HepG2 (cell line): ENCODE data around the gene ZNF217. TPM values are rescaled to one million over a fixed set of nuclear protein-coding genes. Genes with fewer than 3 reads are reported as not detected.
A peak's percentile ranks its signal among the peaks of the same experiment; 100 is the strongest.
"Not testable (repeated sequence)": the region's sequence is repeated elsewhere in the genome, so short reads cannot be mapped to it uniquely, and the experiment has no call there.

ENCODE experiments used
- ATAC-seq: fragments of 200-7000 bp; cut with Tn5 transposase; 3 replicates; pipeline ENCODE4 v1.9.1; 2020; ENCODE audit warnings: mild to moderate bottlenecking, moderate library complexity
- Bru-seq: library from RNA; stranded (reverse); fragments of 400-500 nt; gene quantifications from one replicate; lab custom pipeline; 2021; lab: Mats Ljungman, UMichigan
- BruChase-seq, 2 experiments: library from RNA; stranded (reverse); fragments of 400-500 nt; gene quantifications; one replicate each; lab custom pipeline; 2021; lab: Mats Ljungman, UMichigan
- BruUV-seq: library from RNA; stranded (reverse); fragments of 400-500 nt; replicated peaks from 2 replicates; lab custom pipeline; 2021; lab: Mats Ljungman, UMichigan
- CTCF ChIA-PET: fragments of 300-600 bp; formaldehyde crosslinking; extraction: SDS; loops from one replicate; lab custom pipeline; 2021; ENCODE audit warnings: low total read pairs, inconsistent platforms, low intra/inter-chr PET ratio; lab: Yijun Ruan, JAX
- POLR2A ChIA-PET: fragments of 350-600 bp; sonication (Branson Sonifier 250); formaldehyde crosslinking; loops from one replicate; lab custom pipeline; 2020; ENCODE audit warnings: antibody characterized with exemption, inconsistent platforms; lab: Yijun Ruan, JAX
- DNase-seq: peaks from one replicate; pipeline ENCODE4 v3.0.0-alpha.2; 2015; ENCODE audit warnings: low spot score
- FAIRE-seq: peaks from 3 replicates; lab custom pipeline; 2011; peaks lifted over from hg19 to GRCh38; lab: Jason Lieb, UNC
- H2AFZ ChIP-seq: one replicate; pipeline ENCODE4 v1.6.1; 2011; ENCODE audit warnings: low read length, inconsistent platforms
- H3K27ac ChIP-seq: fragments of 300-600 bp; 3 replicates; pipeline ENCODE4 v1.8.0; 2011; ENCODE audit warnings: mixed run types, mild to moderate bottlenecking, mixed read lengths, low read length, inconsistent platforms; ENCODE audit not compliant: insufficient read depth; ENCODE audit errors: extremely low read length
- H3K27me3 ChIP-seq, 2 experiments: fragments of 200-600 bp in 1 of 2; 2 replicates in 1 of 2; 3 replicates in 1 of 2; pipeline versions ENCODE4 v1.6.0 to v1.8.0; 2011; ENCODE audit warnings: low read length in 2 of 2, mild to moderate bottlenecking in 2 of 2, moderate library complexity in 2 of 2, inconsistent platforms in 1 of 2; ENCODE audit not compliant: insufficient read depth in 2 of 2, control insufficient read depth in 1 of 2
- H3K36me3 ChIP-seq, 2 experiments: fragments of 200-600 bp in 1 of 2; replicated peaks in 1 of 2; 2 replicates in 1 of 2; 3 replicates in 1 of 2; pipeline versions ENCODE4 v1.5.1 to v1.8.0; 2011; ENCODE audit warnings: low read length in 2 of 2, inconsistent platforms in 1 of 2; ENCODE audit not compliant: insufficient read depth in 2 of 2, control insufficient read depth in 1 of 2
- H3K4me1 ChIP-seq: 2 replicates; pipeline ENCODE4 v1.5.1; 2012; ENCODE audit warnings: low read length, inconsistent platforms; ENCODE audit not compliant: insufficient read depth
- H3K4me2 ChIP-seq: 2 replicates; pipeline ENCODE4 v1.6.0; 2011; ENCODE audit warnings: low read depth, low read length, inconsistent platforms
- H3K4me3 ChIP-seq, 3 experiments: fragments of 200-600 bp in 1 of 3; sonication (generic), shearing (Covaris generic) in 1 of 3; replicated peaks in 1 of 3; 2 replicates each; pipeline ENCODE4 v1.5.1; 2011 to 2016; ENCODE audit warnings: low read length in 3 of 3, inconsistent platforms in 2 of 3, low read depth in 2 of 3, mild to moderate bottlenecking in 2 of 3, control low read depth in 1 of 3, mixed read lengths in 1 of 3; ENCODE audit not compliant: insufficient read depth in 1 of 3
- H3K79me2 ChIP-seq: one replicate; pipeline ENCODE4 v1.6.1; 2011; ENCODE audit warnings: low read length, inconsistent platforms; ENCODE audit not compliant: insufficient read depth
- H3K9ac ChIP-seq: 2 replicates; pipeline ENCODE4 v1.6.0; 2011; ENCODE audit warnings: mild to moderate bottlenecking, low read depth, low read length, inconsistent platforms; ENCODE audit not compliant: insufficient read depth
- H3K9me3 ChIP-seq: 2 replicates; pipeline ENCODE4 v1.5.1; 2012; ENCODE audit warnings: mild to moderate bottlenecking, low read length
- H4K20me1 ChIP-seq: 2 replicates; pipeline ENCODE4 v1.6.0; 2011; ENCODE audit warnings: inconsistent platforms, mild to moderate bottlenecking, low read length, moderate library complexity; ENCODE audit not compliant: insufficient read depth
- GABPB1 ChIP-seq: IDR thresholded peaks from 2 replicates; pipeline ENCODE4 v1.6.1; 2016; ENCODE audit warnings: mild to moderate bottlenecking, missing genetic modification reagents, moderate library complexity, missing compliant biosample characterization
- GATA4 ChIP-seq: sonication (generic); IDR thresholded peaks from 2 replicates; pipeline ENCODE4 v1.6.1; 2016; ENCODE audit warnings: antibody characterized with exemption, low read depth, borderline replicate concordance
- GATAD1 ChIP-seq: IDR thresholded peaks from 2 replicates; pipeline ENCODE4 v1.6.1; 2016; ENCODE audit warnings: missing genetic modification reagents, missing compliant biosample characterization
- IRF2 ChIP-seq: IDR thresholded peaks from 2 replicates; pipeline ENCODE4 v1.6.1; 2018; ENCODE audit warnings: missing genetic modification reagents, missing compliant biosample characterization
- ISL2 ChIP-seq: sonication (generic); formaldehyde crosslinking; IDR thresholded peaks from 2 replicates; pipeline ENCODE4 v1.5.0; 2020; ENCODE audit warnings: missing genetic modification reagents
- NFKB2 ChIP-seq: sonication (generic); formaldehyde crosslinking; IDR thresholded peaks from 2 replicates; pipeline ENCODE4 v1.4.0; 2020; ENCODE audit warnings: missing genetic modification reagents, borderline replicate concordance
- PHF8 ChIP-seq: sonication (generic); formaldehyde crosslinking; IDR thresholded peaks from 2 replicates; pipeline ENCODE4 v1.5.0; 2020; ENCODE audit warnings: missing genetic modification reagents
- PLSCR1 ChIP-seq: sonication (generic); formaldehyde crosslinking; IDR thresholded peaks from 2 replicates; pipeline ENCODE4 v1.5.0; 2020; ENCODE audit warnings: missing genetic modification reagents, mild to moderate bottlenecking, borderline replicate concordance
- SKI ChIP-seq: fragments of 450-650 bp; IDR thresholded peaks from one replicate; pipeline ENCODE4 v1.6.1; 2018; ENCODE audit warnings: mild to moderate bottlenecking; ENCODE audit not compliant: partially characterized antibody
- UBTF ChIP-seq: sonication (generic); formaldehyde crosslinking; IDR thresholded peaks from 2 replicates; pipeline ENCODE4 v1.4.0; 2020; ENCODE audit warnings: mild to moderate bottlenecking, missing genetic modification reagents
- ZBTB14 ChIP-seq: sonication (generic); formaldehyde crosslinking; IDR thresholded peaks from 2 replicates; pipeline ENCODE4 v1.4.0; 2020; ENCODE audit warnings: missing genetic modification reagents
- ZFP90 ChIP-seq: sonication (generic); formaldehyde crosslinking; IDR thresholded peaks from 2 replicates; pipeline ENCODE4 v1.8.0; 2022; ENCODE audit warnings: missing genetic modification reagents, mild to moderate bottlenecking, inconsistent platforms, borderline replicate concordance
- WGBS: methylation state at CpG from one replicate; pipeline ENCODE4 v1.1.6; 2017; ENCODE audit warnings: low lambda C conversion rate; 5-methylcytosine and 5-hydroxymethylcytosine counted together
- in situ Hi-C: cut with HindIII; loops from 2 replicates; pipeline ENCODE4 v1.10.0; 2017; ENCODE audit warnings: low pct_unique_long_range_greater_than_20kb; ENCODE audit not compliant: extremely low pct_ligation_motif_present
- intact Hi-C: fragments of 100-400 bp; cut with micrococcal nuclease; formaldehyde crosslinking; loops from one replicate; pipeline ENCODE4 v1.10.0; 2022; ENCODE audit not compliant: unreplicated experiment
- long read RNA-seq, 2 experiments: library from RNA in 1 of 2; library from polyadenylated mRNA in 1 of 2; stranded (forward) in 1 of 2; unstranded in 1 of 2; transcript quantifications; one replicate each; pipeline ENCODE4 v2.0.0, GENCODE V29; 2019 to 2022
- polyA minus RNA-seq, 3 experiments: library from RNA; depleted of rRNA, polyadenylated mRNA; stranded (reverse); fragments of >200 nt; gene quantifications; 2 replicates each; pipeline ENCODE4 v1.2.3, GENCODE V29; 2011; ENCODE audit warnings: low replicate concordance in 1 of 3
- polyA plus RNA-seq, 8 experiments: library from polyadenylated mRNA; depleted of rRNA in 3 of 8; stranded (reverse) in 7 of 8; unstranded in 1 of 8; fragments of >200 nt; fragmentation: Illumina TruSeq in 4 of 8; extraction: Trizol in 4 of 8; gene quantifications; 2 replicates each; pipeline versions ENCODE4 v1.2.1 to v1.2.3, GENCODE V29; 2011 to 2016; ENCODE audit warnings: low read depth in 4 of 8, missing spikeins in 1 of 8, mixed read lengths in 1 of 8; ENCODE audit not compliant: insufficient read depth in 1 of 8
- total RNA-seq, 5 experiments: library from RNA; depleted of rRNA; stranded (reverse); fragments of >200 nt; fragmentation: Illumina TruSeq; extraction: Trizol; gene quantifications; 2 replicates each; pipeline ENCODE4 v1.2.3, GENCODE V29; 2016; ENCODE audit warnings: low read depth in 1 of 5

The ZNF217 gene
- 29.8 and 65.0 TPM in 2 replicates for total RNA-seq (2016; rRNA removed; fragmentation: Illumina TruSeq; extraction: Trizol)
- 3.8 and 3.9 TPM in 2 replicates for total RNA-seq (2016; cell fraction: cytosol; rRNA removed; fragmentation: Illumina TruSeq; extraction: Trizol; ENCODE audit: low read depth)
- total RNA-seq (2016; cell fraction: insoluble cytoplasmic fraction; rRNA removed; fragmentation: Illumina TruSeq; extraction: Trizol): 30.1 and 52.5 TPM in 2 replicates
- 17.5 and 18.9 TPM in 2 replicates for total RNA-seq (2016; cell fraction: membrane; rRNA removed; fragmentation: Illumina TruSeq; extraction: Trizol)
- total RNA-seq (2016; cell fraction: nucleus; rRNA removed; fragmentation: Illumina TruSeq; extraction: Trizol): 46.4 and 49.3 TPM in 2 replicates
- polyA plus RNA-seq (2011; rRNA removed): 22.3 and 23.7 TPM in 2 replicates
- 16.1 and 20.6 TPM in 2 replicates for polyA plus RNA-seq (2011; cell fraction: cytosol; rRNA removed)
- polyA plus RNA-seq (2011; cell fraction: nucleus; rRNA removed): 28.1 and 34.2 TPM in 2 replicates
- polyA plus RNA-seq (2012): 30.6 and 41.2 TPM in 2 replicates
- polyA plus RNA-seq (2016; cell fraction: cytosol; fragmentation: Illumina TruSeq; extraction: Trizol; ENCODE audit: low read depth): 0.85 and 1.1 TPM in 2 replicates
- 50.4 and 54.5 TPM in 2 replicates for polyA plus RNA-seq (2016; cell fraction: insoluble cytoplasmic fraction; fragmentation: Illumina TruSeq; extraction: Trizol; ENCODE audit: low read depth)
- 5.7 and 6.3 TPM in 2 replicates for polyA plus RNA-seq (2016; cell fraction: membrane; fragmentation: Illumina TruSeq; extraction: Trizol; ENCODE audit: low read depth)
- polyA plus RNA-seq (2016; cell fraction: nucleus; fragmentation: Illumina TruSeq; extraction: Trizol; ENCODE audit: insufficient read depth, low read depth): 66.7 and 71.5 TPM in 2 replicates
- 13.5 and 82.3 TPM in 2 replicates for polyA minus RNA-seq (2011; rRNA and poly(A)+ RNA removed; ENCODE audit: low replicate concordance)
- polyA minus RNA-seq (2011; cell fraction: cytosol; rRNA and poly(A)+ RNA removed): 62.7 and 65.9 TPM in 2 replicates
- 63.2 and 86.3 TPM in 2 replicates for polyA minus RNA-seq (2011; cell fraction: nucleus; rRNA and poly(A)+ RNA removed)
- percentile 99 among the genes with signal in this experiment for Bru-seq, nascent RNA
- percentile 96 among the genes with signal in this experiment for BruChase-seq, experiment 1, labeled RNA remaining after a 6-hour chase
- percentile 99 among the genes with signal in this experiment for BruChase-seq, experiment 2, labeled RNA remaining after a 2-hour chase
- long read RNA-seq, experiment 1, partial matches to known transcripts: 4 of 10 reads
- long read RNA-seq, experiment 1, other reads (novel, unspliced or antisense): 6 of 10 reads
- long read RNA-seq, experiment 2, full-length matches to known transcripts: 4 of 47 reads
- long read RNA-seq, experiment 2, partial matches to known transcripts: 1 of 47 reads
- long read RNA-seq, experiment 2, other reads (novel, unspliced or antisense): 42 of 47 reads

GRCh38 chr20:53593466-53594007 lies at the start of gene ZNF217:
Gene ZNF217, minus strand, starts transcription at chr20:53593839. Its CDS starts 11,013 bp downstream, at chr20:53582826.
- H2AFZ ChIP-seq, H3K9me3 ChIP-seq, BruUV-seq, FAIRE-seq, in situ Hi-C loops, H3K27me3 ChIP-seq, H4K20me1 ChIP-seq, H3K36me3 ChIP-seq: not testable (repeated sequence)
- POLR2A ChIA-PET: interaction anchor here (0.6 to 9.2 kb wide), 30 partner anchors 9 to 539 kb away, joined by 3 to 164 read pairs (median 6); no protein-coding TSS in a partner anchor
- H3K4me3 ChIP-seq: peak within 1 kb of the TSS; percentile 90 to 98 (median 95)
- peaks cover 52% of the 10 kb centered on the region for H3K79me2 ChIP-seq
- WGBS: under 1% methylated on average over 20 of the region's 66 CpGs
- intact Hi-C loops: loop anchor here (1.0 kb wide), 3 partner anchors 14 to 84 kb away; no protein-coding TSS in a partner anchor
- peak within 1 kb of the TSS; percentile 99 for H3K4me2 ChIP-seq
- CTCF ChIA-PET: interaction anchor here (2.5 kb wide), 1 partner anchor 14 kb away, joined by 18 read pairs; no protein-coding TSS in a partner anchor
- peak; percentile 69 for ATAC-seq
- DNase-seq: peak; percentile 67
- peak within 1 kb of the TSS; percentile 87 for H3K27ac ChIP-seq
- H3K4me1 ChIP-seq: peaks cover 43% of the 10 kb centered on the region
- H3K9ac ChIP-seq: peak within 1 kb of the TSS; percentile 89
- TF ChIP-seq GATAD1 (CRISPR knock-in tag): 0 out of 2 replicates have a peak, but pooled peaks have one; percentile 22
- TF ChIP-seq PHF8 (CRISPR knock-in tag): 0 out of 2 replicates have a peak, but pooled peaks have one; percentile 35
- TF ChIP-seq GABPB1 (CRISPR knock-in tag): peak; percentile 67
- TF ChIP-seq GATA4: 0 out of 2 replicates have a peak, but pooled peaks have one; percentile 28
- peak; percentile 4; the same call in 1 of the 2 replicates for TF ChIP-seq NFKB2 (CRISPR knock-in tag)
- TF ChIP-seq SKI: peak; percentile 41
- peak; percentile 20; the same call in 1 of the 2 replicates for TF ChIP-seq ZBTB14
- TF ChIP-seq ZFP90: 0 out of 2 replicates have a peak, but pooled peaks have one; percentile 38
- peak; percentile 63; the same call in 1 of the 2 replicates for TF ChIP-seq UBTF (CRISPR knock-in tag)
- peak; percentile 13; the same call in 1 of the 2 replicates for TF ChIP-seq ISL2 (CRISPR knock-in tag)
- 0 out of 2 replicates have a peak, but pooled peaks have one; percentile 2 for TF ChIP-seq PLSCR1 (CRISPR knock-in tag)
- peak; percentile 7; the same call in 1 of the 2 replicates for TF ChIP-seq IRF2 (CRISPR knock-in tag)
